ENCODE results near the gene KRTAP13-1. TPM values are rescaled to one million over a fixed set of nuclear protein-coding genes. Genes with fewer than 3 reads are reported as not detected.

The KRTAP13-1 gene
- polyA plus RNA-seq, 2 of the 4 experiments (the other 2 are of a cell fraction), result not detected

DNA sequence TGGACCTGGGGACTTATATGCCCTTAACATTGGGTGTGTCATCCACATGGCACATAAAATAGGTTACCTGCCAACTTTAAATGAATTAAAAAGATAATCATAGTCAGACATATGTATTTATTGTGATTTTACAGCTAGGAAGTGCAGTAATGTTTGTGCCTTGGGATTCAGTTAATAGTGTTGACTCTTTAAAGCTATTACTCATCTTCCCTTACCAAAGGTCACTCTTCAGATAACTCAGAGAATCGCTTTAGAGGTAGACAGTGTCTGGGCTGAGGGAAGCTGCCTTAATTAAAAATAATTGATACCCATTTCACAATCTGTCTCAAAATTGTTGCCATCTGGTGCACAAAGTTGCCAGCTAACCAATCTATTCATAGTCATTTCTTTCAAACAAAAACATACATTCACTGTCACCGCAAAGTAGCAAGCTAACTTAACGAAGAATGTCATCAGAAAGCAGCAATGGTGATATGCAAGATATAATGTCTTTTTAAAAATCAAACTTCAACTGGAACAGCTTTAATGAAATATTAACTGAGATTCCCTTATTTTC is 41.3 kb downstream of the KRTAP13-1 start (continued):
- TF ChIP-seq, protein P1, sequence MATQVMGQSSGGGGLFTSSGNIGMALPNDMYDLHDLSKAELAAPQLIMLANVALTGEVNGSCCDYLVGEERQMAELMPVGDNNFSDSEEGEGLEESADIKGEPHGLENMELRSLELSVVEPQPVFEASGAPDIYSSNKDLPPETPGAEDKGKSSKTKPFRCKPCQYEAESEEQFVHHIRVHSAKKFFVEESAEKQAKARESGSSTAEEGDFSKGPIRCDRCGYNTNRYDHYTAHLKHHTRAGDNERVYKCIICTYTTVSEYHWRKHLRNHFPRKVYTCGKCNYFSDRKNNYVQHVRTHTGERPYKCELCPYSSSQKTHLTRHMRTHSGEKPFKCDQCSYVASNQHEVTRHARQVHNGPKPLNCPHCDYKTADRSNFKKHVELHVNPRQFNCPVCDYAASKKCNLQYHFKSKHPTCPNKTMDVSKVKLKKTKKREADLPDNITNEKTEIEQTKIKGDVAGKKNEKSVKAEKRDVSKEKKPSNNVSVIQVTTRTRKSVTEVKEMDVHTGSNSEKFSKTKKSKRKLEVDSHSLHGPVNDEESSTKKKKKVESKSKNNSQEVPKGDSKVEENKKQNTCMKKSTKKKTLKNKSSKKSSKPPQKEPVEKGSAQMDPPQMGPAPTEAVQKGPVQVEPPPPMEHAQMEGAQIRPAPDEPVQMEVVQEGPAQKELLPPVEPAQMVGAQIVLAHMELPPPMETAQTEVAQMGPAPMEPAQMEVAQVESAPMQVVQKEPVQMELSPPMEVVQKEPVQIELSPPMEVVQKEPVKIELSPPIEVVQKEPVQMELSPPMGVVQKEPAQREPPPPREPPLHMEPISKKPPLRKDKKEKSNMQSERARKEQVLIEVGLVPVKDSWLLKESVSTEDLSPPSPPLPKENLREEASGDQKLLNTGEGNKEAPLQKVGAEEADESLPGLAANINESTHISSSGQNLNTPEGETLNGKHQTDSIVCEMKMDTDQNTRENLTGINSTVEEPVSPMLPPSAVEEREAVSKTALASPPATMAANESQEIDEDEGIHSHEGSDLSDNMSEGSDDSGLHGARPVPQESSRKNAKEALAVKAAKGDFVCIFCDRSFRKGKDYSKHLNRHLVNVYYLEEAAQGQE (IDR thresholded peaks at IDR 0.05), result no peak
- TF ChIP-seq RNF2 (IDR thresholded peaks at IDR 0.05; ENCODE audit: borderline replicate concordance, low read depth), result no peak

DNA sequence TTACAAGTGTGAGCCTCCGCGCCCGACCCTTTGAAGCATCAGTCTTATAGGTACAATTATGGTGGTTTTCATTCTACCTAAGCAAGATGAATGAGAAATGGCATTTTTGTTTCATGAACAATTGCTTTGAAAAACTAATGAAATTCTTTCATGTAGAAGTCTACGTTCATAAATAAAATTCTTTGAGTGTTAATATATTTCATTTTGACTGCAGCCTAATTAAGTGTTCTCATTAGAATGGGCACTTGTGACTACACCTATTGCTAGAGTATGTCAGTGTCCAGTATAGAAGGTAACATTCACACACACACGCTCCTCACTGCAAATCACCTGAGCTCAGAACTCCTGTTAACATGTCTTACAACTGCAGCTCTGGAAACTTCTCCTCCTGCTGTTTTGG is 44.1 kb downstream of the KRTAP13-1 start, which contains the start of gene KRTAP15-1:
TSS of gene KRTAP15-1 (plus strand) at position 301 of the 400 bp plus-strand sequence. CDS start at position 354, 53 bp downstream.
- Histone ChIP-seq H3K4me2 (no peak within 1 kb of the TSS), H3K4me3 (no peak within 1 kb of the TSS), H3K4me1 (no peaks in the 10 kb centered on the region), H3K27ac (no peak within 1 kb of the TSS), H3K9me3 (no peaks in the 10 kb centered on the region)
- CTCF ChIA-PET, result interaction anchor here (0.6 kb wide), 1 partner anchor 154 kb away, joined by 3 read pairs; no protein-coding TSS in a partner anchor
- no peak for ATAC-seq
- 42% methylated on average over 5 of the region's 5 CpGs for WGBS (ENCODE audit: missing lambda C conversion rate)
- no peak for FAIRE-seq
- TF ChIP-seq EHF (CRISPR knock-in tag; IDR thresholded peaks at IDR 0.05) (no peak), RFX5 (IDR thresholded peaks at IDR 0.05) (no peak), HOXB13 (CRISPR knock-in tag; IDR thresholded peaks at IDR 0.05; ENCODE audit: low read depth) (no peak), ZSCAN20 (CRISPR knock-in tag; IDR thresholded peaks at IDR 0.05) (no peak), ZC3H11A (IDR thresholded peaks at IDR 0.05) (no peak), PHF8 (IDR thresholded peaks at IDR 0.05; ENCODE audit: borderline replicate concordance, low read depth) (no peak), RCOR1 (IDR thresholded peaks at IDR 0.05; ENCODE audit: low read depth, low read length) (no peak), GATA3 (IDR thresholded peaks at IDR 0.05; ENCODE audit: borderline replicate concordance) (no peak), ZFP36 (IDR thresholded peaks at IDR 0.05; ENCODE audit: borderline replicate concordance, partially characterized antibody) (no peak), POLR2A (IDR thresholded peaks at IDR 0.05; ENCODE audit: low read length) (no peak), TFCP2L1 (CRISPR knock-in tag; IDR thresholded peaks at IDR 0.05) (no peak), FOSL2 (IDR thresholded peaks at IDR 0.05) (no peak), FOSL2 (CRISPR knock-in tag; IDR thresholded peaks at IDR 0.05) (no peak), EP300 (IDR thresholded peaks at IDR 0.05) (no peak)
- POLR2A ChIA-PET, result no interaction called here
- no peak for DNase-seq (ENCODE audit: low read depth in 1 of 2, low spot score in 1 of 2)

DNA sequence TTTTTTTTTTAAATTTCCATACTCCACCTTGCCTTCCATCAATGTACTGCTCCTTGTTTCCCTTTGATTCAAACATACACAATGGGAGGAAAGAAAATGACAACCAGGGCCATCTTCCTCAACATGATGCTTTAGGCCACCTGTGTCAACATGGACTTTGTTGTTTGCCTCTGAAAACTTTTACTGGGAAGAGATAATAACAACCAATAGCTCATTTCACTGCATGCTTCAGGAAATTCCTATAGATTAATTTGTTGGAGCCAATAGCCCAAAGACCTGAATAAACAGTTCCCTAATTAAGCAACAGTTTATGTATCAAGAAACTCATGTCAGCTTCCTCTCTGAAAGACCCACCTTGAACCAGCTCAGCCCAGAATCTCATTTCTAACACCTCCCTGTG is 47.4 kb downstream of the KRTAP13-1 start:
- no peak overlapping the region for H3K4me2 ChIP-seq
- FAIRE-seq (no peak), DNase-seq (ENCODE audit: low read depth in 1 of 2, low spot score in 1 of 2) (no peak), ATAC-seq (no peak)
- H3K4me1 ChIP-seq, result no peaks in the 10 kb centered on the region
- no peak overlapping the region for H3K4me3 ChIP-seq
- TF ChIP-seq CHD2 (IDR thresholded peaks at IDR 0.05; ENCODE audit: low read length, partially characterized antibody), result no peak
- TF ChIP-seq, protein P2, sequence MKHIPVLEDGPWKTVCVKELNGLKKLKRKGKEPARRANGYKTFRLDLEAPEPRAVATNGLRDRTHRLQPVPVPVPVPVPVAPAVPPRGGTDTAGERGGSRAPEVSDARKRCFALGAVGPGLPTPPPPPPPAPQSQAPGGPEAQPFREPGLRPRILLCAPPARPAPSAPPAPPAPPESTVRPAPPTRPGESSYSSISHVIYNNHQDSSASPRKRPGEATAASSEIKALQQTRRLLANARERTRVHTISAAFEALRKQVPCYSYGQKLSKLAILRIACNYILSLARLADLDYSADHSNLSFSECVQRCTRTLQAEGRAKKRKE (CRISPR knock-in tag; IDR thresholded peaks at IDR 0.05; ENCODE audit: low read depth), result no peak
- TF ChIP-seq, protein P3, sequence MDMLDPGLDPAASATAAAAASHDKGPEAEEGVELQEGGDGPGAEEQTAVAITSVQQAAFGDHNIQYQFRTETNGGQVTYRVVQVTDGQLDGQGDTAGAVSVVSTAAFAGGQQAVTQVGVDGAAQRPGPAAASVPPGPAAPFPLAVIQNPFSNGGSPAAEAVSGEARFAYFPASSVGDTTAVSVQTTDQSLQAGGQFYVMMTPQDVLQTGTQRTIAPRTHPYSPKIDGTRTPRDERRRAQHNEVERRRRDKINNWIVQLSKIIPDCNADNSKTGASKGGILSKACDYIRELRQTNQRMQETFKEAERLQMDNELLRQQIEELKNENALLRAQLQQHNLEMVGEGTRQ (IDR thresholded peaks at IDR 0.05), result no peak
- no peak for TF ChIP-seq FOXS1 (CRISPR knock-in tag; IDR thresholded peaks at IDR 0.05)
- TF ChIP-seq SREBF2 (IDR thresholded peaks at IDR 0.05), result no peak
- no peak for TF ChIP-seq POLR2AphosphoS2 (conservative IDR thresholded peaks at IDR 0.05; ENCODE audit: low read length)
- CTCF ChIA-PET, result no interaction called here
- POLR2A ChIA-PET, result no interaction called here
- no peak overlapping the region for H3K27ac ChIP-seq
- no peaks in the 10 kb centered on the region for H3K9me3 ChIP-seq
